HG02798 (cell line): ENCODE results near the gene SERP2.
"Not testable (repeated sequence)": the region's sequence is repeated elsewhere in the genome, so short reads cannot be mapped to it uniquely, and the experiment has no call there.

Source experiments
- ATAC-seq: cut with Tn5 transposase; IDR thresholded peaks from one replicate; pipeline ENCODE4 v1.9.1; 2021; ENCODE audit warnings: mild to moderate bottlenecking; ENCODE audit not compliant: unreplicated experiment, poor library complexity

Gene SERP2

DNA sequence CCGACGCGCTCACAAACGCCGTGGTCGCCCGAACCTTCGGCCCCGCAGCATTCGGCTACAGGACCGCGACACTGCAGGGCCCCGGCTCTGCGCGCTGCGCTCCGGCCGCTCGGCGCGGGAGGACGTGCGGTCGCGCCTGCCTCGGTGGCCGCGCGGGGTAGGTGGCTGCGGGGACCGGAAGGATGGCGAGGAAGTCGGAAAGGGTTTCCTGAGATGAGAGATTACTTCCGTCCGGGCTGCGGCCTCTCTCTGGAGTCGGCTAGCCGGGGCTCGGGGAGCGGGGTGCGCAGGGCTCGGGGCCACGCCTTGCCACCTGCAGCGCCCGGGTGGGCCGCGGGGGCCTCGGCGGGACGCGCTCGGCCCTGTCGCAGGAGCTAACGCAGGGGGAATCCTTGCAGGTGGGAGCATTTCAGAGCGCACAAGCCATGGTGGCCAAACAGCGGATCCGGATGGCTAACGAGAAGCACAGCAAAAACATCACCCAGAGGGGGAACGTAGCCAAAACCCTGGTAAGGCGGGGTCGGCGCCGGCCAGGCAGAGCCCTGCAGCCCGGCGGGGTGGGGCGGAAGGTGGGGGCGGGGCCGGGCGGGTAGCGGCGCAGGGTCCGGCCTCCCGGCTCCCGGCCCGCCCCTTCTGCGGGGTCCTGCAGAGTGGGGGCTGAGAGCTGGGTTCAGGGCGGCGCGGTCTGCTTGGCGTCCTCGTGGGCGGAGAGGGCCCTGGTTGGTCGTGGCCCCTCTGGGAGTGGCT, at the start of gene SERP2:
Gene SERP2, plus strand, starts transcription at position 224 of the 747 bp plus-strand sequence. Its CDS starts 202 bp downstream, at position 426.
- no peak for ATAC-seq

DNA sequence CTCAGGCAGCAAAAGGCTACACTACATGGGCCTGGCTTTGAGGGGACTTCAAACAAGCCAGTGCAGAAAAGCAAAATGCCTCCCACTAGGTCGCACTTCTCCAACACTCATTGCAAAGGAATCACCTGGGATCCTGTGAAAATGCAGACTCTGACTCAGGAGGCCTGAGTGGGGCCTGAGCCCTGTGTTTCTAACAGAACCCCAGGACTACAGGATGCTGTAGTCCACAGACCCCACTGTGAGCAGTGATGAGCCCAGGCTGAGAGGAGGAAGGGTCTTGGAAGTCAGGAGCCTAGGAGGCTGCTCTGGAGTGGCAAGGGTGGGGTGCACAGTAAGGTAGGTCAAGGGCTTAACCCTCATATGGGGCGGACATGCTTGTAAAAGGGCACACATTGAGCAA, 46.7 kb upstream of the SERP2 start:
- ATAC-seq, result no peak

DNA sequence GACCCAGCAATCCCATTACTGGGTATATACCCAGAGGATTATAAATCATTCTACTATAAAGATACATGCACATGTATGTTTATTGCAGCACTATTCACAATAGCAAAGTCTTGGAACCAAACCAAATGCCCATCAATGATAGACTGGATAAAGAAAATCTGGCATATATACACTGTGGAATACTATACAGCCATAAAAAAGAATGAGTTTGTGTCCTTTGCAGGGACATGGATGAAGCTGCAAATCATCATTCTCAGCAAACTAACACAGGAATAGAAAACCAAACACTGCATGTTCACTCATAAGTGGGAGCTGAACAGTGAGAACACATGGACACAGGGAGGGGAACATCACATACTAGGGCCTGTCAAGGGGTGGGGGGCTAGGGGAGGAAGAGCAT, 44.6 kb upstream of the SERP2 start:
- not testable (repeated sequence) for ATAC-seq

DNA sequence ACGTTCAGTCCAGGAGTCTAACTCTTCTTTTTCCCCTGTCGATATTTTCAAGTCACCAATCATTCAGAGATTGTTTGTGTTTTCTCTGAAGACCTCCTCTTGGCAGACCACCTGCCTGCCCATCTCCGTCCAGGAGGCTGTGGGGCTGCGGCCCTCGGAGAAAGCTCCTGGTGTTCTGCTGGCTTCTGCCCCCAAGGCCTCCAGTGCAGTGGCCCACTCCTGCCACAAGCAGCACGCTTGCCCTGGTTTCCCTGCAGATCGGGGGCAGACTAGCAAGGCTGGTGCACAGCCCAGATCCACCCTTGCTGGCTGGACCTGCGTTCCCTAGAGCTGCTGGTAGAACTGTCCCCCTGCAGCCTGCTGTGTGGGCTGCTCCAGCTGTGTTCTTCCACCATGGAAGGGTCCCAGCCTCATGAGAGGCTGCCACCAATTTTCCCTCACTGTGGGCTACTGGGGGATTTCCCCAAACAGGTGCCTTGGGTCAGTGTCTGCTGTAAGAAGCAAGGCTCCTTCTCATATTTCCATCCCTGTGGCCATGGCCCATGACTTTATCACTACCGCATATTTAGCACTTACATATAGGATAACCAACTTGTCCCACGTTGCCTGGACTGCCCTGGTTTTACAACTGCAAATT, 43.6 kb upstream of the SERP2 start:
- no peak for ATAC-seq

DNA sequence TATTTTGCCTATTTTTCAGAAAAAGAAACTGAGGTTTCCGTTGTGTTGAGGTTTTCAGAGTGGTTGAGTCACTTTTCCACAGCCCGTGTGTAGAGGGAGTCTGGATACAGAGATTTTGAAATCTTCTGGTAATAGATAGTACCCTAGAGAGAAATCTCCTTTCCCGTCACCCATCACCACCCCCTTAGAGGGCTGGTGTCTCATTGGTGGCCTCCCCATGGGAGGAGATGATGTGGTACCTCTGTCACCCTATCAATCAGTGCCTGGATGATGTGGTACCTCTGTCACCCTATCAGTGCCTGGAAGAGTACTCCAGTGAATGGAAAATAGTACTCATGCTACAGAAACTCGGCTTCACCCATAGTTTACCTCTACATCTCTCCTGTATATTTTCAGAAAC, 42.2 kb upstream of the SERP2 start:
- ATAC-seq, result no peak

DNA sequence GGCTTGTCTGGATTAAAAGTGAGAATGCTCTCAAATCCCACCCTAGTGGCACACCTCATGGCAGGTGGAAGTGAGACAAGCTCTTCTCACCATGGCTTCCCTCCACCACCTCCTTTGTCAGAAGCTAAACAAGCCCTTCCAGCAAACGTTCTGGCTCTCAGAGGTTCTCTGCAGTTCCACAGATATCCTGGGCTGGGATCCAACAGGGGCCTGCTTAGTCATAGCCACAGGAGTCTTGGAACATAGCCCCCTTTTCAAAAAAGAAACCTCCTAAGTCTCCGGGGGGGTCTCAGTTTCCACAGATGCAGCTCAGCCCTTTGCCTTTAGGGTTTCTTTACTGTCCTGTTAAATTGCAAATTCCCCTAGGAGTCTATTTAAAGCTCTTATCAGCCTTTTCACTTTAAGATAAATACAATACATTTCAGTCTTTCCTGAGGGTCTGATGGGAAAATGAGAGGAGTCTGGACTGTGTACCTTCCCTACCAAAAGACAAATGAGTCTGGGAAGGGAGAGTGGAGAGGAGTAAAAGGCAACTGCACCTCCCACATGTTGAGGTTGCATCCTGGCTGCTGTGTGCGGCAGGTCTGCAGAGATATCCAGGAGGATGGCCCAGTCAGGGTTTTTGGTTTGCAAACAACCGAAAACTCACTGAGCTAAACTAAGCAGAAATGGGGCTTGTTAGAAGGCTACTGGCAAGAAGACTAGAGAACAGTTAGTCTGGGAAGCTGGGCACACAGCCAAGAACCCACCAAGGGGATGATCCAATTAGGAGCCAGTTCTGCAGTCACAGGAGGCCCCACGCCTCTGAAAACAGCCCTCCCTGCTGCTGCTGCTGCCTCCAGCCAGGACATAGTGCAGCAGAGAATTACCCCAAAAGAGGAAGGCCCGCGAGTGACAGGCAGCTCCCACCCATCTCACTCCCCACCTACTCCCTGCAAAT, 41.4 kb upstream of the SERP2 start:
- ATAC-seq, result no peak

DNA sequence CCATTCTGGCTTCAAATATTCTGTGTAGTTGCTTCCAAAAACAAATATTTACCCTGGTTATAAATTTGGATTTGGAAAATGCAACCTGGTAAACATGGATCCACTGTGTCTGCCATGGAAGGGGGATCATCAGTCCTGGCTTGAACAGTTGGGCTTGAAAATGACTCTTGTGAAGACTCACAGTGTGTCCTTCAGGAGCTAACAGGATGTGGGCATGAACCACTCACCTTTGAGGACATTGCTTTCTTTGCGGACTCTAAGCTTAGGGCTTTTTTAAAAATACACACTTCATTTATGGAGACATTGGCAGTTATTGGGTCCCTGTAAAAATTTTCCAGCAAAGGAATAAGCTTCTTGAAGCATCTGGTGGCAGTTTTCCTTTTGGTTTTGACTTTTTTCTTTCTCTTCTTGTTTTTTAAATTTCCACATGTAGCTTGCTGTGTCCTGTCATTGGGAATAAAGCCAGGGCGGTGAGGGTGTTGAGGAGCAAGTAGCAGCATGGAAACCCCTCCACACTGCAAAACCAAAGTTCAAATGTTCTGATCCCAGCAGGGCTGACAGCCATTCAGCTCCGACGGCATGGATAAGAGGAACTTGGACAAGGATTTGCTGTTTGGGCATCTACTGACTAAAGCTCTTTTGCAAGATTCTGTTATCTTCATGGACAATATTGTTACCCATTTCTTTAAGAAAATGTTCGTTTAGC, 39.5 kb upstream of the SERP2 start:
- no peak for ATAC-seq

DNA sequence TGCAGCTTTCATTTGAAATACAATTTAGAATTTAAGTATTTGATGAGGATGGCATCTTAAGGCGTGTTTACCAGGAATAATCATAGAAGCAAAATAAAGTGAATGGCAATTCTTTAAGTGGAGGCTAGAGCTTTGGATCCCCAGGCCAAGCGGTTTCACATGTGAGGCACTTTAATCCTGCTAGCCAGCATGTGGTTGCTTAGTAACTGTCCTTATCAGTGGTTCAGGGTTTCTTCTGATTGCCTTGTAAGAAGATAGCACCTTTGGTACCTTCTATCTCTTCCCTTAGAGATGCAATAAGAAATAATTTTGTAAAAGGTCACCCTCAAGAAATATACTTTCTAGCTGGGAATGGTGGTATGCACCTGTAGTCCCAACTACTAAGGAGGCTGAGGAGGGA, 38.9 kb upstream of the SERP2 start:
- no peak for ATAC-seq

DNA sequence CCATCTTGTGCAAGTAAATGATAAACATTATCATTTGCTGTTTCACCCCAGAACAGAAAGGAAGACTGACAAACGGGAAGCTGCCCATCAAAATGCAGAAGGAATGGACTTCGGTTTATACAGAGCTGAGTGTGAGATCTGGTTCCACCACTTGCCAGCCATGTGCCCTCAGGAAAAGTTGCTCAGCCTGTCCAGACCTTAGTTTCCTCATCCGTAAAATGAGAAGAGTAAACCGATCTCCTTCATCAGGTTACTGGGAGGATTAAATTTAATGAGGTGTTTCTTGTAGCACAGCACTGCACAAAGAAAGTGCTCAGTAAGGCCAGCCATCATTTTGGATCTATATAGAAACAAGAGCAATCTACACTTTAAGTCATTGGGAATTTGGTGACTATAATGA, 36.7 kb upstream of the SERP2 start:
- no peak for ATAC-seq

DNA sequence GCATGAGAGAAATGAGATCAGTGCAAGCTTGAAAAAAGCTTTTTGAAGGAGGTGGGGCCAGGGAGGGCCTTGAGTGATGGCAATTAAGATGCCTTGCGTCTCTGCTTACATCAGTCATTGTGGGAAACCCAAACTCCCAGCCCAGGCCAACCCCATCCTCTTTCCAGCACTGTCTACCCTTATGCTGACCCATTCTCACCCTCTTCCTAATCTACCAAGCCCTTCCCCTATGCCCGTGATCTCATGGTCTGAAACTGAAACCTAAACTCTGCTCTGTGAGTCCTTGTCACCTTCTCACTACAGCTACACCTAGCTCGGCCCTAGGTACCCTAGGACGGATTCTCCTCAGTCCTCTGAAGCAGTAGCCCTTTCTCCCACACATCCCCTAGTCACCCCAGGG, 36.0 kb upstream of the SERP2 start:
- ATAC-seq, result no peak

DNA sequence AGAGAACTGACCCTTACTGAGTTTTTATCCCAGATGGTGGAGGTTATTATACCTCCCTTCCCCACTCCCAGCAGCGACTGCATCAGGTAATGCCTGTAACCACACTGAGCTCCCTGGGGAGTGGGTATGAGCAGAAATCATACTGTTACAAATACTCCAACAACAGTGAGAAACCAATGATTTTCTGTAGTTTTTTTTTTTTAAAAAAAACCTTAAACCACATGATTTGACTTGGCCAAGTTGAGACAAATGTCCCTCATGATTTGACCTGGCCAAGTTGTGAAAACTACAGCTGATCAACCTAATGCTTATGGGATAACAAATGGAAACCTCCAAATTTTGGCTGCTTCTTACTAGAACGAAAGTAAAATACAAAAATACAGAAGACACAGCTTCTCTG, 33.1 kb upstream of the SERP2 start:
- no peak for ATAC-seq

DNA sequence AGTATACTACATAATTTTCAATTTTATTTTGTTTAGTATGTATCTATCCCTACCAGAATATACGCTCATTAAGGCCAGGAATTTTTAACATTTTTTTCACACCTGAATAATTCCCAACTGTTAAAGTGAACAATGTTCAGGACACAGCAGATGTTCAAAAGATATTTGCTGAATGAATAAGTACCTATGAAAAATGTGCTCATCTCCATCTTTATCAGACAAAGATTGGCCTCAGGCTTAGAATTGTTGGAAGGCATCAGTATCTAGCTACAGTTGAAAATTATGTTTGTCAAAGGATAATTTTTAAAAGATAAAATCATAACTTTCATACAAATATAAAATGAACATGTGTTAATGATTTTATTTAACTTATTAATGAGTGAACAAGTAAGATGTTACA, 30.9 kb upstream of the SERP2 start:
- no peak for ATAC-seq

DNA sequence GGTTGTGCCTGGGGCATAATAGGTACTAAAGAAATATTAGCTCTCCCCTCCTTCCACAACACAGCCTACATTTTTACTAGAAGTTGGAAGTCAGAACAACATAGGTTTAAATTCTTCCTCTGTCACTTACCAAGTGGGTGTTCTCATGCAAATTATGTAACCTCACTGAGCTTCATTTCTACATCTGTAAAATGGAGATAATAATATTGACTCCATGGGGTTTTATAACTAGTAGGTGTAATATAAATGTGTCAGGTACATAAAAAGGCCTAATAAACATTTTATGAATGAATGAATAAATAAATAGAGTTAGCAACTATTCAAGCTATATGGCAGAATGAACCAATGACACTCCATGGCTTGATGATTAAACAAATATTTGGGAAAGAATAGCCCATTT, 27.1 kb upstream of the SERP2 start:
- ATAC-seq, result no peak

DNA sequence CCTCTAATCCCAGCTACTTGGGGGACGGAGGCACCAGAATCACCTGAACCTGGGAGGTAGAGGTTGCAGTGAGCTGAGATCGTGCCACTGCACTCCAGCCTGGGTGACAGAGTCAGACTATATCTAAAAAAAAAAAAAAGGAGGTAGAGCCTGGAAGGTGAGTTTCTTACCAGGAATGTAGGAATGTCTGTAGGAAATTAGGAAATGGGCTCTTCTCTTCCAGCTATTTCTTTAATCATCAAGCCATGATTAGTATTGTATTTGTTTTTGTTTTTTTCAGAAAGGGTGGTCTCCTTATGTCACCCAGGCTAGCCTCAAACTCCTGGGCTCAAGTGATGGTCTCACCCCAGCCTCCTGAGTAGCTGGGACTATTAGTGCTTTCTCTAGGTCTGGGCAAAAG, 26.3 kb upstream of the SERP2 start:
- ATAC-seq, result no peak

DNA sequence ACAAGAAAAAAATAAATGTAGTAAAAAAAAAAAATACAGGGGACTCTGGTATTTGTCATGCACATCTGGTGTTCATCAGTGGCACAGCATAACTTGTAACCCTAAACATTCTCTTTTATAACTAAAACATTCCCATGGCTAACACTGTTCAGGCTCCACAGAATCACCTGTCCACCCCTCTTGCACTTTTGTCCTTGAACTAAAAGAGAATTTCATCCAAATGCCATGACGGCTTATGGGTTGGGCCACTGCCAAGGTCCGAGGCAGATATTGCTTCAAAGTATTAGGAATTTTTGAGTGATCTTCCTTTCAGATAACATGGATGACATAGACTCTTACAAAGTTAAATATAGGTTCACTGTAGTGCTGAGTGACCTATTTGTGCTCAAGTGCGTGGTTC, 25.7 kb upstream of the SERP2 start:
- no peak for ATAC-seq

DNA sequence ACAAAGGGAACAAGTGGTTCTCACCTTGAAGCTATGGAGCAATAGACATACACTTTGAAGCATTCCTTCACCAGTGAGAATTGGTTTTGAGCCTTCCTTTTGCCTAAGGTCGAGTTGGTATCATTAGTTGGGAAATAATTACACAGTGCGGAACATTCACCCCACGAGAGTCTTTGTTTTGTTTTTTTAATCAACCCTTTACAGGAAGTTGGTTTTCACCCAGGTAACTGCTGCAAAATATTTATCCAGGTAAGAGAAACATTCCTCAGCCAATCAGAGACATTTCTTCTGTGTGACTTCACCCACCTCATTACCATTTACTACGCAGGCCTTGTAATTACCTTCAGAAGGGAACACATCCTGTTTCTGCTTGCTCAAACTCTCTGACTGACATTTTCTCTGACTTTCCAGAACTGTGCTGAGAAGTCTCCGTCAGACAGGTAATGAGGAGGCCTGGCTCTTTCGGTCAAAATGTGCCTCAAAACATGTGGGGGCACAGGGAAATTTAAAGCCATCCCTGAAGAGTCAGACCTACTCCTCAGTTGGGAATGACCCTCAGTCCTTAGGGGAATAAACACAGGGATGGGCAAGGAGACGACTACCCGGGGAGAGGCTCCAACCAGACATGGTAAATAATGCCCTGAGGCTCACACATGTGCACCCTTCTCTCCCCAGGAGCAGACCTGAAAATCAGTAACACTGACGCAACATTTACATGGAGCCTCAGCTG, 22.7 kb upstream of the SERP2 start:
- no peak for ATAC-seq

DNA sequence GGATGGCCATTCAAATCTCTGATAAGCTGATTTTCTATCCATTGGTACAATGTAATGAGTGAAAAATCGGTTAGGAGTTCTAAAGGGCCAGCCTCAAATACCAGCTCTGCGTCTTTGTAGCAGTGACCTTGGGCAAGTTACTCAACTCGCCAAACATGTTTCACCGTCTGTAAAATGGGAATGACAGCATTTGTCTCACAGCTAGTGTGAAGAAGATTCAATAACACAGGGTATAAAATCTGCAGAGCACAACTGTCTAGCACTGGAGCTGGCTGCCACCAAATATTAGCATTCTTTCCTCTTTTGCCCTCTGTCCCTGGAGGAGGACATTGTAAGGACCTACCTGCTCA, 22.1 kb upstream of the SERP2 start:
- ATAC-seq, result no peak

DNA sequence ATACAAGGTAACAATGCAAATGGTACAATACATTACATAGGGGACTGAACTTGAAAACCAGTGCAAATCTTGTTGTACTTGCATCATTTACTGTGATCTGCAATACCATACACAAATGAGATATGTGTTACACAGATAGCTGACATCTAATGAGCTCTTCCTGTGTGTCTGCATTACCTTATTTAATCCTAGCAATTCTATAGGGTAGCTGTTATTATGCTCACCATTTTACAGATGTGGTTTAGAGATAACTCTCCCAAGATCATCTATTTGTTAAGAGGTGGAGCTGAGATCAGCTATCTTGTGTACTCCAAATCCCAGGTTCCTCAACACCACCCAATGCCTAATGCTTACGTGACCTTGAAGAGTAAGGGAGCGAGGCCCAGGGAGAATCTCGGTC, 21.4 kb upstream of the SERP2 start:
- no peak for ATAC-seq

DNA sequence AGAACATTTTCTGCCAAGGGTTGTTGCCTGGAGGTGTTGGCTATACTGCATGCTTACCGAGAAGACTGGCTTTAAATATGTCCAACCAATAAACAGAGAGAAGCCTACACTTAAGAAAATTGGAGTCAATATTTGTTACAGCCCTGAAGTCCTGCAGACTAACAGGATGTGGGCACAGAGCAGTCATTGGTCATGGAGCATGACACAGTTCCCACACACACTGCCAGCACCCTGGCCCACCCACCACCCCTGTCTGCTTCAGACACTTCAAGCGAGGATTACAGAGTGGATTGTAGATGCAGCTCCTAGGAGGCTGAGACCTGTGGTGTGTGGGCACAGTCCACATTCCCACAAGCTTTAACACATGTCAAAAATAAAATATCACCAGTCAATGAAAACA, 21.0 kb upstream of the SERP2 start:
- ATAC-seq, result no peak

DNA sequence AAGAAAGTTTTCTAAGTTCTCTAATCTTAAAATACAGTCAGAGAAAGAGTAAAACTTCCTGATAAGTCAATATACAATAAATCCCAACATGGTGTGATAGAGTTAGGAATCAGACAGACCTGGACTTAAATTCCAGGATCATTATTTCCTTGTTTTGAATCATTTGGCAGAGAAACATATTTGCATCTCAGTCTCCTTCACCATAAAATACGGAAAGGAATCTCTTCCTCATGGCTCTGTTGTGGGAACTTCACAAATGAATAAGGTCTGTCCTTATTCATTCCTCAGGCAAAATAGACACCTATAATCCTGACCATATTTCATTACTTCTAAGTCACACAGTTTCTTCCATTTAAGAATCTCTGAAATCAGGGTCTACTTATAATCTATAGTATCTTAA, 19.3 kb upstream of the SERP2 start:
- ATAC-seq, result no peak
